Suprapubic skin (tissue), 4 donors: ENCODE measurements around the gene DST. TPM values are rescaled to one million over a fixed set of nuclear protein-coding genes. Genes with fewer than 3 reads are reported as not detected.

Experiments used
- DNase-seq, 2 donors: peaks; one replicate each; pipeline ENCODE4 v3.0.0-alpha.2; 2019; ENCODE audit warnings: low spot score in 2 of 2
- H3K27ac ChIP-seq: fragments of 200-600 bp; sonication (generic); one replicate; pipeline ENCODE4 v1.5.1; 2019
- H3K27me3 ChIP-seq: fragments of 200-600 bp; sonication (generic); one replicate; pipeline ENCODE4 v1.5.1; 2019
- H3K36me3 ChIP-seq: fragments of 200-600 bp; sonication (generic); one replicate; pipeline ENCODE4 v1.5.1; 2019
- H3K4me1 ChIP-seq: fragments of 200-600 bp; sonication (generic); one replicate; pipeline ENCODE4 v1.5.1; 2019
- H3K4me3 ChIP-seq: fragments of 200-600 bp; sonication (generic); one replicate; pipeline ENCODE4 v1.5.1; 2019; ENCODE audit warnings: mild to moderate bottlenecking
- H3K9me3 ChIP-seq: fragments of 200-600 bp; sonication (generic); one replicate; pipeline ENCODE4 v1.5.1; 2019
- EP300 ChIP-seq: sonication (generic); formaldehyde crosslinking; IDR thresholded peaks from one replicate; pipeline ENCODE4 v1.6.1; 2017; ENCODE audit warnings: antibody characterized with exemption
- POLR2A ChIP-seq, 2 donors: fragments of 450-650 bp; IDR thresholded peaks; one replicate each; pipeline ENCODE4 v1.6.1; 2017; ENCODE audit warnings: antibody characterized with exemption in 2 of 2, mild to moderate bottlenecking in 2 of 2, moderate library complexity in 2 of 2
- POLR2AphosphoS5 ChIP-seq, 3 donors: sonication (generic); formaldehyde crosslinking; IDR thresholded peaks; one replicate each; pipeline ENCODE4 v1.6.1; 2017; ENCODE audit warnings: antibody characterized with exemption in 3 of 3
- WGBS: methylation state at CpG from one replicate; pipeline ENCODE4 v1.1.5; 2018; 5-methylcytosine and 5-hydroxymethylcytosine counted together
- total RNA-seq, 4 donors: library from RNA; depleted of rRNA; stranded (reverse); fragments of >200 nt; gene quantifications; one replicate each; pipeline ENCODE4 v1.1.0, GENCODE V29; 2016
- TF ChIP-seq, protein P1 (sequence below), 2 donors: fragments of 200-600 bp in 1 of 2; fragments of 450-650 bp in 1 of 2; sonication (generic) in 1 of 2; IDR thresholded peaks; one replicate each; pipeline ENCODE4 v1.5.1; 2016 to 2019; ENCODE audit warnings: antibody characterized with exemption in 2 of 2, mild to moderate bottlenecking in 1 of 2, moderate library complexity in 1 of 2

Gene DST
- total RNA-seq, 4 donors from 2014 or later = 637 to 1,048 (median 751) TPM

DNA sequence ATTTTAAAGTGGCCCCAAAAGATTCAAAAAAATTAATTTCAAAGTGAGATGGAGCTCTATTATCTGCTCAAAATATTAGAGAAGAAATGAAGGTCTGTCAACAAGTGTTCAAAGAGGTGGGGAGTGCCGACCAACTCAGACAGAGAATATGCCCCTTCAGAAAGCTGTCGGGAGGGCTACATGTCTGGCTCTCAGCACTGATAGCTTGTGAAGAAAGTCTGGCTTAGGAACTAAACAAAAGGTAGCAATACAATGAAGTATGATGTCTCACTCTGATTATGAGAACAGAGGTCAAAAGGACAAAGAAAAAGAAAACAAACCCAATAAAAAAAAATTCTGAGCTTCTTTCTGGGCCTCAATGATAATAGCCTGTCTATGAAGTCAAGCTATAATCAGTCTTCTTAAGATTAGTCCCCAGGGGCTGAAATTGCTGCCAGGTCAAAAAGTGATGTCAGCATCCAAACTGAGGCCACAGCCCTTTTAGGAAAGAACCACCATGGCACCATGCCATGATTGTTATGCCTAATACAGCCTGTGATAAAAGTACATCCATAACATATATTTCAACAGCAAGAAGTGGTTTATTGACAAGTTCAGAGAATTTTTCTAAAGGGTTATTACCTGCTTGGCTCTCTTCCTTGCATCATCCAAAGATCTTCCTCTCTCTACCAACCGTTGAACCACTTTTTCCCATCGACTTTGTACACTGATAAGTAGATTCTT, 150.9 kb downstream of the DST start:
- no peaks in the 10 kb centered on the region for H3K9me3 ChIP-seq
- H3K4me3 ChIP-seq = no peak overlapping the region
- peaks cover 55% of the 10 kb centered on the region for H3K36me3 ChIP-seq
- TF ChIP-seq POLR2AphosphoS5 (IDR thresholded peaks at IDR 0.05) = no peak
- TF ChIP-seq, protein P1, sequence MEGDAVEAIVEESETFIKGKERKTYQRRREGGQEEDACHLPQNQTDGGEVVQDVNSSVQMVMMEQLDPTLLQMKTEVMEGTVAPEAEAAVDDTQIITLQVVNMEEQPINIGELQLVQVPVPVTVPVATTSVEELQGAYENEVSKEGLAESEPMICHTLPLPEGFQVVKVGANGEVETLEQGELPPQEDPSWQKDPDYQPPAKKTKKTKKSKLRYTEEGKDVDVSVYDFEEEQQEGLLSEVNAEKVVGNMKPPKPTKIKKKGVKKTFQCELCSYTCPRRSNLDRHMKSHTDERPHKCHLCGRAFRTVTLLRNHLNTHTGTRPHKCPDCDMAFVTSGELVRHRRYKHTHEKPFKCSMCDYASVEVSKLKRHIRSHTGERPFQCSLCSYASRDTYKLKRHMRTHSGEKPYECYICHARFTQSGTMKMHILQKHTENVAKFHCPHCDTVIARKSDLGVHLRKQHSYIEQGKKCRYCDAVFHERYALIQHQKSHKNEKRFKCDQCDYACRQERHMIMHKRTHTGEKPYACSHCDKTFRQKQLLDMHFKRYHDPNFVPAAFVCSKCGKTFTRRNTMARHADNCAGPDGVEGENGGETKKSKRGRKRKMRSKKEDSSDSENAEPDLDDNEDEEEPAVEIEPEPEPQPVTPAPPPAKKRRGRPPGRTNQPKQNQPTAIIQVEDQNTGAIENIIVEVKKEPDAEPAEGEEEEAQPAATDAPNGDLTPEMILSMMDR (IDR thresholded peaks at IDR 0.05) = no peak
- no peaks in the 10 kb centered on the region for H3K27me3 ChIP-seq
- no peak overlapping the region for H3K27ac ChIP-seq
- 78% methylated on average over 4 of the region's 4 CpGs for WGBS
- H3K4me1 ChIP-seq = peaks cover 10% of the 10 kb centered on the region
- DNase-seq = no peak

DNA sequence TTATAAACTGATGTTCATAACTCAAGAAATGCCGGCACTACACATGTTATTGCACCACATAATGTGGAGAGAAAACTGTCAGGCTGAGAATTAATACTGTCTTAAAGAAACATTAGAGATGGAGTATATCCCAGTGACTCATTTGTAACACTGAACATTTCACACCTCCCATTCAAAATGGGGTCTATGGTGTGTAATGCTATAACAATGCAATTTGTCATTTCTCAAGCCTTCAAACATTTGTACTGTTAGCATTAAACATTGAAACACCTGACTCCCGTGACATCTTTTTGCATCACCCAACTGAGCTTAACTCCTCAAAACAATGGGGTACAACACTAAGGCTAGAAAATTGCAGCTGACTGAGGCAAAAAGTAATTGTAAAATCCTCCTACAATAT, 151.7 kb downstream of the DST start:
- Histone ChIP-seq H3K4me1 (peaks cover 10% of the 10 kb centered on the region), H3K36me3 (peaks cover 52% of the 10 kb centered on the region), H3K27ac (no peak overlapping the region), H3K27me3 (no peaks in the 10 kb centered on the region), H3K4me3 (no peak overlapping the region), H3K9me3 (no peaks in the 10 kb centered on the region)
- TF ChIP-seq EP300 (peak; percentile 60), POLR2A (IDR thresholded peaks at IDR 0.05) (no peak), POLR2AphosphoS5 (IDR thresholded peaks at IDR 0.05) (no peak)
- TF ChIP-seq, protein P1 (IDR thresholded peaks at IDR 0.05) = no peak
- DNase-seq = no peak
- 90% methylated on average over 2 of the region's 2 CpGs for WGBS

DNA sequence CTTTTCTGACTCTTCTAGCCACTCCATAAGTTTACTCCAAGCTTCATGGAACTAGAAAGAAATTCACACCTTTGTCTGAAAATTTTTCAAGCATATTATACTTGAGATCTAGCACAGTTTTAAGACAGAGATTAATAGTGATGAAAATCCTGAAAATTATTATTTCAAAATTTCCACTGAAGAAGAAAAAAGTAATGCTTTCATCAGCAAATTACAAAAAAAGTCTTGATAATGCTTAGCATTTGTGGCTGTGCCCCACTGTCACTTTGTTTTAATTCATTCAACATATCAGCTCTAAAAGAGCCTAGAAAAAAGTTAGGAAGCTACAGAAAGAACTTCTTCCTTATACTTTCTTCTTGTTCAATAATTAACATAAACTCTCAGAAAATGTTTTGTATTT, 153.1 kb downstream of the DST start:
- H3K4me1 ChIP-seq = peaks cover 10% of the 10 kb centered on the region
- H3K9me3 ChIP-seq = no peaks in the 10 kb centered on the region
- TF ChIP-seq POLR2A (IDR thresholded peaks at IDR 0.05) (no peak), POLR2AphosphoS5 (IDR thresholded peaks at IDR 0.05) (no peak), EP300 (no peak)
- TF ChIP-seq, protein P1 (IDR thresholded peaks at IDR 0.05) = no peak
- H3K4me3 ChIP-seq = no peak overlapping the region
- H3K36me3 ChIP-seq = peaks cover 57% of the 10 kb centered on the region
- H3K27me3 ChIP-seq = no peaks in the 10 kb centered on the region
- no peak for DNase-seq
- no peak overlapping the region for H3K27ac ChIP-seq

DNA sequence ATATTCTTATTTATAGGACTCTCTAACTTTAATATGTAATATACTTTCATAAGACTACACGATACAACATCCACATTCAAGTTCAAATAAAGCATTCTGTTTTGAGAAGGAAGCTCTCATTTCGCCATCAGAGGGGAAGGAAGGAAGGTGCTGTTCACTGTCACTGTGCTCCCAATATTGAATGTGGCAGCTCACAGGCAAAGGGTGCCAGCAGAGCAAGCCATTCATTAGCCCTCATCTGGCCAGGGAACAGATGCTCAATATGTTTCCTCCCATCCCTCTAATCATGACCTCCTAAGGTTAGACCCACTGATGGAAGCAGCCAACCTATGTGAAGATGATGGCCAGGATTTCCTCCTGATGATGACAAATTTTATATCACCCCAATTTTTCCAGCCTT, 154.4 kb downstream of the DST start:
- no peak for DNase-seq
- H3K4me1 ChIP-seq = peaks cover 10% of the 10 kb centered on the region
- H3K36me3 ChIP-seq = peaks cover 57% of the 10 kb centered on the region
- TF ChIP-seq, protein P1 (IDR thresholded peaks at IDR 0.05) = no peak
- no peak for TF ChIP-seq EP300
- TF ChIP-seq POLR2AphosphoS5 (IDR thresholded peaks at IDR 0.05) = no peak
- TF ChIP-seq POLR2A (IDR thresholded peaks at IDR 0.05) = no peak
- H3K27ac ChIP-seq = no peak overlapping the region
- H3K27me3 ChIP-seq = no peaks in the 10 kb centered on the region
- WGBS = 87% methylated on average over 2 of the region's 2 CpGs
- H3K9me3 ChIP-seq = no peaks in the 10 kb centered on the region
- no peak overlapping the region for H3K4me3 ChIP-seq

DNA sequence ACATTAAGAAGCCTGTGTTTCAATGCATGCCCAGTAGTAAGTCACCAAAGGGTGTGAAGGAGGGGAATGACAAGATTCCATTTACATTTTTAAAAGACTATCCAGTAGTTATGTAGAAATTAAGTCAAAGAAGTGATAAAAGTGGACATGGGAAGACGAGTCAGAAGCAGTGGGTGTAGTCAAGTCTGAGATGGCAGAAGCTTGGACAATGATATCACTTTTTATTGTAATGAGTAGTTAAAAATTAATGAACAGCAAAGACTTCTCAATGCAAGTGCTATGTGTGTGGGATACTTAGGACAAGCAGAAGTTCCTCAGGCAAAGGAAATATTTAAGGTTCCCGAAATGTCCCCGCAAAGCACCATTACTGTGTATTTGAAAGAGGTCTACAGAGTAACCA, 156.0 kb downstream of the DST start:
- 98% methylated on average over 3 of the region's 3 CpGs for WGBS
- DNase-seq = no peak

More for the DNA sequence above, 156.0 kb downstream of the DST start:
- no peak for TF ChIP-seq POLR2A (IDR thresholded peaks at IDR 0.05)
- no peak for TF ChIP-seq POLR2AphosphoS5 (IDR thresholded peaks at IDR 0.05)
- TF ChIP-seq, protein P1 (IDR thresholded peaks at IDR 0.05) = no peak
- no peak for TF ChIP-seq EP300
- Histone ChIP-seq H3K4me1 (peaks cover 4% of the 10 kb centered on the region), H3K27ac (no peak overlapping the region), H3K36me3 (peaks cover 56% of the 10 kb centered on the region), H3K27me3 (no peaks in the 10 kb centered on the region), H3K4me3 (no peak overlapping the region), H3K9me3 (no peaks in the 10 kb centered on the region)
